ENCODE data around the gene TMEM120A. TPM values are rescaled to one million over a fixed set of nuclear protein-coding genes. Genes with fewer than 3 reads are reported as not detected.

The TMEM120A gene
- total and polyA plus RNA-seq, 2 experiments from 2014 or later: 50.7 to 91.1 TPM

- H3K79me2 ChIP-seq: no peaks in the 10 kb centered on the region
- H3K27me3 ChIP-seq: no peaks in the 10 kb centered on the region
- H3K4me2 ChIP-seq: no peak overlapping the region
- 89% methylated on average over 21 of the region's 21 CpGs for WGBS (ENCODE audit: low lambda C conversion rate, missing lambda C conversion rate)
- H3K36me3 ChIP-seq (replicated peaks; ENCODE audit: insufficient read depth, low read depth): no peaks in the 10 kb centered on the region
- H3K4me3 ChIP-seq: no peak overlapping the region
- no peak overlapping the region for H3K27ac ChIP-seq
- H3K9me3 ChIP-seq (ENCODE audit: low read depth): no peaks in the 10 kb centered on the region
- TF ChIP-seq EZH2phosphoT487 (IDR thresholded peaks at IDR 0.05; ENCODE audit: low read depth, severe bottlenecking, unreplicated experiment) (no peak), EZH2 (IDR thresholded peaks at IDR 0.05; ENCODE audit: borderline replicate concordance) (no peak), CTCF (IDR thresholded peaks at IDR 0.05; ENCODE audit: poor library complexity) (no peak)
- peak; percentile 3 for DNase-seq (ENCODE audit: low spot score)
- no peaks in the 10 kb centered on the region for H3K4me1 ChIP-seq (ENCODE audit: insufficient read depth)
- H4K20me1 ChIP-seq (ENCODE audit: insufficient read depth, poor library complexity, severe bottlenecking): no peaks in the 10 kb centered on the region
- no peaks in the 10 kb centered on the region for H3K9me2 ChIP-seq (replicated peaks; ENCODE audit: insufficient read depth)
- no peak overlapping the region for H2AFZ ChIP-seq
Measured at GRCh38 chr7:75985009-75985517, 9.3 kb downstream of the TMEM120A start.

- Histone ChIP-seq H3K27me3 (no peaks in the 10 kb centered on the region), H3K36me3 (replicated peaks; ENCODE audit: insufficient read depth, low read depth) (no peaks in the 10 kb centered on the region), H3K4me3 (no peak overlapping the region), H2AFZ (no peak overlapping the region), H3K27ac (no peak overlapping the region), H3K9me3 (ENCODE audit: low read depth) (no peaks in the 10 kb centered on the region), H3K79me2 (no peaks in the 10 kb centered on the region), H3K4me2 (no peak overlapping the region), H3K9me2 (replicated peaks; ENCODE audit: insufficient read depth) (no peaks in the 10 kb centered on the region), H4K20me1 (ENCODE audit: insufficient read depth, poor library complexity, severe bottlenecking) (no peaks in the 10 kb centered on the region), H3K4me1 (ENCODE audit: insufficient read depth) (no peaks in the 10 kb centered on the region)
- TF ChIP-seq EZH2 (IDR thresholded peaks at IDR 0.05; ENCODE audit: borderline replicate concordance) (no peak), CTCF (IDR thresholded peaks at IDR 0.05; ENCODE audit: poor library complexity) (no peak), EZH2phosphoT487 (IDR thresholded peaks at IDR 0.05; ENCODE audit: low read depth, severe bottlenecking, unreplicated experiment) (no peak)
- DNase-seq (ENCODE audit: low spot score): peak; percentile 6
- 93% methylated on average over 42 of the region's 44 CpGs for WGBS (ENCODE audit: low lambda C conversion rate, missing lambda C conversion rate)
Measured at GRCh38 chr7:75984130-75985008, 10.0 kb downstream of the TMEM120A start.

- no peak for TF ChIP-seq EZH2 (IDR thresholded peaks at IDR 0.05; ENCODE audit: borderline replicate concordance)
- TF ChIP-seq CTCF (IDR thresholded peaks at IDR 0.05; ENCODE audit: poor library complexity): no peak
- no peak for TF ChIP-seq EZH2phosphoT487 (IDR thresholded peaks at IDR 0.05; ENCODE audit: low read depth, severe bottlenecking, unreplicated experiment)
- H3K27ac ChIP-seq: no peak overlapping the region
- H3K27me3 ChIP-seq: no peaks in the 10 kb centered on the region
- H3K4me3 ChIP-seq: no peak overlapping the region
- H3K4me1 ChIP-seq (ENCODE audit: insufficient read depth): no peaks in the 10 kb centered on the region
- no peaks in the 10 kb centered on the region for H3K9me2 ChIP-seq (replicated peaks; ENCODE audit: insufficient read depth)
- H3K4me2 ChIP-seq: no peak overlapping the region
- no peaks in the 10 kb centered on the region for H4K20me1 ChIP-seq (ENCODE audit: insufficient read depth, poor library complexity, severe bottlenecking)
- DNase-seq (ENCODE audit: low spot score): no peak
- no peaks in the 10 kb centered on the region for H3K9me3 ChIP-seq (ENCODE audit: low read depth)
- WGBS (ENCODE audit: low lambda C conversion rate, missing lambda C conversion rate): 96% methylated on average over 26 of the region's 26 CpGs
- H2AFZ ChIP-seq: no peak overlapping the region
- no peaks in the 10 kb centered on the region for H3K36me3 ChIP-seq (replicated peaks; ENCODE audit: insufficient read depth, low read depth)
- H3K79me2 ChIP-seq: no peaks in the 10 kb centered on the region
Measured at GRCh38 chr7:75983471-75984129, 10.8 kb downstream of the TMEM120A start.

Measured in hepatocyte (in vitro differentiated cells).